Esophagus muscularis mucosa (tissue), 4 donors: ENCODE measurements around the gene LPCAT1. TPM values are rescaled to one million over a fixed set of nuclear protein-coding genes. Genes with fewer than 3 reads are reported as not detected.
"Not testable (repeated sequence)": the region's sequence is repeated elsewhere in the genome, so short reads cannot be mapped to it uniquely, and the experiment has no call there.

Experiments
- DNase-seq: peaks from one replicate; pipeline ENCODE4 v3.0.0-alpha.2; 2017; ENCODE audit errors: extremely low spot score
- H3K27ac ChIP-seq, 4 donors: fragments of 200-600 bp; sonication (generic); replicated peaks in 1 of 4; 1 replicate in 3 of 4; 2 replicates in 1 of 4; pipeline ENCODE4 v1.5.1; 2016 to 2019; ENCODE audit warnings: mild to moderate bottlenecking in 1 of 4
- H3K27me3 ChIP-seq, 4 donors: fragments of 200-600 bp; sonication (generic); one replicate each; pipeline versions ENCODE4 v1.5.1 to v1.6.0; 2016 to 2019
- H3K36me3 ChIP-seq, 4 donors: fragments of 200-600 bp; sonication (generic); one replicate each; pipeline ENCODE4 v1.5.1; 2016 to 2019
- H3K4me1 ChIP-seq, 4 donors: fragments of 200-600 bp; sonication (generic); one replicate each; pipeline ENCODE4 v1.5.1; 2016 to 2019
- H3K4me3 ChIP-seq, 4 donors: fragments of 200-600 bp; sonication (generic); 1 replicate in 2 of 4; 2 replicates in 2 of 4; pipeline ENCODE4 v1.5.1; 2016 to 2019; ENCODE audit warnings: mild to moderate bottlenecking in 4 of 4, moderate library complexity in 1 of 4
- H3K9me3 ChIP-seq, 4 donors: fragments of 200-600 bp; sonication (generic); 1 replicate in 3 of 4; 2 replicates in 1 of 4; pipeline ENCODE4 v1.5.1; 2016 to 2019
- CTCF ChIP-seq, 3 experiments: fragments of 200-600 bp in 2 of 3; fragments of 450-650 bp in 1 of 3; sonication (generic) in 2 of 3; IDR thresholded peaks; one replicate each; pipeline ENCODE4 v1.5.1; 2017 to 2019; ENCODE audit warnings: antibody characterized with exemption in 3 of 3, mild to moderate bottlenecking in 2 of 3, moderate library complexity in 1 of 3
- EP300 ChIP-seq: sonication (generic); formaldehyde crosslinking; IDR thresholded peaks from one replicate; pipeline ENCODE4 v1.6.1; 2017; ENCODE audit warnings: antibody characterized with exemption
- POLR2A ChIP-seq: fragments of 450-650 bp; IDR thresholded peaks from one replicate; pipeline ENCODE4 v1.6.1; 2017; ENCODE audit warnings: antibody characterized with exemption, moderate library complexity, mild to moderate bottlenecking, low read depth
- POLR2AphosphoS5 ChIP-seq, 2 donors: sonication (generic); formaldehyde crosslinking; IDR thresholded peaks; one replicate each; pipeline ENCODE4 v1.6.1; 2017; ENCODE audit warnings: antibody characterized with exemption in 2 of 2
- WGBS: methylation state at CpG from one replicate; pipeline ENCODE4 v1.1.5; 2018; 5-methylcytosine and 5-hydroxymethylcytosine counted together
- intact Hi-C: fragments of 100-400 bp; cut with DNase I; formaldehyde crosslinking; loops from one replicate; pipeline ENCODE4 v1.15.1; 2023
- total RNA-seq, 4 donors: library from RNA; depleted of rRNA; stranded (reverse); fragments of >200 nt; gene quantifications; one replicate each; pipeline versions ENCODE4 v1.1.0 to v1.2.1, GENCODE V29; 2016

LPCAT1 gene
- total RNA-seq, 4 donors from 2014 or later, result 22.5 to 51.7 (median 35.0) TPM

- intact Hi-C loops, result no loop called here
- H3K9me3 ChIP-seq, result no peaks in the 10 kb centered on the region
- TF ChIP-seq CTCF (IDR thresholded peaks at IDR 0.05) (no peak), POLR2AphosphoS5 (IDR thresholded peaks at IDR 0.05) (no peak), EP300 (no peak), POLR2A (no peak)
- H3K27me3 ChIP-seq, result no peaks in the 10 kb centered on the region
- WGBS, result 85% methylated on average over 16 of the region's 19 CpGs
- no peak for DNase-seq
- H3K36me3 ChIP-seq, result peaks cover 0 to 55% (median 44%) of the 10 kb centered on the region in 4 donors
- no peak overlapping the region for H3K4me3 ChIP-seq
- no peak overlapping the region for H3K27ac ChIP-seq
- peaks cover 0 to 23% (median 18%) of the 10 kb centered on the region in 4 donors for H3K4me1 ChIP-seq
Measured at GRCh38 chr5:1516615-1517601, 6.9 kb downstream of the LPCAT1 start.

- TF ChIP-seq EP300, result no peak
- TF ChIP-seq POLR2A, result no peak
- TF ChIP-seq CTCF (IDR thresholded peaks at IDR 0.05), result no peak
- TF ChIP-seq POLR2AphosphoS5 (IDR thresholded peaks at IDR 0.05), result no peak
- Histone ChIP-seq H3K27me3 (no peaks in the 10 kb centered on the region), H3K4me3 (no peak overlapping the region), H3K4me1 (peaks cover 0 to 17% (median 13%) of the 10 kb centered on the region in 4 donors), H3K9me3 (no peaks in the 10 kb centered on the region), H3K36me3 (peaks cover 0 to 64% (median 47%) of the 10 kb centered on the region in 4 donors), H3K27ac (no peak overlapping the region)
- intact Hi-C loops, result no loop called here
- DNase-seq, result no peak
- WGBS, result 87% methylated on average over 8 of the region's 8 CpGs
Measured at GRCh38 chr5:1515921-1516571, 7.7 kb downstream of the LPCAT1 start.

- Histone ChIP-seq H3K27me3 (no peaks in the 10 kb centered on the region), H3K27ac (no peak overlapping the region), H3K4me3 (no peak overlapping the region), H3K4me1 (peaks cover 0 to 17% (median 13%) of the 10 kb centered on the region in 4 donors), H3K9me3 (no peaks in the 10 kb centered on the region), H3K36me3 (peaks cover 2 to 68% (median 52%) of the 10 kb centered on the region in 4 donors)
- 79% methylated on average over 11 of the region's 11 CpGs for WGBS
- intact Hi-C loops, result no loop called here
- DNase-seq, result no peak
- TF ChIP-seq POLR2A, result no peak
- no peak for TF ChIP-seq EP300
- no peak for TF ChIP-seq CTCF (IDR thresholded peaks at IDR 0.05)
- TF ChIP-seq POLR2AphosphoS5 (IDR thresholded peaks at IDR 0.05), result no peak
Measured at GRCh38 chr5:1515311-1515920, 8.3 kb downstream of the LPCAT1 start.

GRCh38 chr5:1514819-1515310 lies 8.9 kb downstream of the LPCAT1 start:
- peaks cover 0 to 17% (median 13%) of the 10 kb centered on the region in 4 donors for H3K4me1 ChIP-seq
- peaks cover 5 to 67% (median 49%) of the 10 kb centered on the region in 4 donors for H3K36me3 ChIP-seq
- H3K4me3 ChIP-seq, H3K27me3 ChIP-seq, DNase-seq, intact Hi-C loops, H3K27ac ChIP-seq, H3K9me3 ChIP-seq: not testable (repeated sequence)
- 96% methylated on average over 11 of the region's 11 CpGs for WGBS
